ENCODE measurements around the gene MBNL2.
"Not testable (repeated sequence)": the region's sequence is repeated elsewhere in the genome, so short reads cannot be mapped to it uniquely, and the experiment has no call there.

The MBNL2 gene, protein sequence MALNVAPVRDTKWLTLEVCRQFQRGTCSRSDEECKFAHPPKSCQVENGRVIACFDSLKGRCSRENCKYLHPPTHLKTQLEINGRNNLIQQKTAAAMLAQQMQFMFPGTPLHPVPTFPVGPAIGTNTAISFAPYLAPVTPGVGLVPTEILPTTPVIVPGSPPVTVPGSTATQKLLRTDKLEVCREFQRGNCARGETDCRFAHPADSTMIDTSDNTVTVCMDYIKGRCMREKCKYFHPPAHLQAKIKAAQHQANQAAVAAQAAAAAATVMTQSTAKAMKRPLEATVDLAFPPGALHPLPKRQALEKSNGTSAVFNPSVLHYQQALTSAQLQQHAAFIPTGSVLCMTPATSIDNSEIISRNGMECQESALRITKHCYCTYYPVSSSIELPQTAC

DNA sequence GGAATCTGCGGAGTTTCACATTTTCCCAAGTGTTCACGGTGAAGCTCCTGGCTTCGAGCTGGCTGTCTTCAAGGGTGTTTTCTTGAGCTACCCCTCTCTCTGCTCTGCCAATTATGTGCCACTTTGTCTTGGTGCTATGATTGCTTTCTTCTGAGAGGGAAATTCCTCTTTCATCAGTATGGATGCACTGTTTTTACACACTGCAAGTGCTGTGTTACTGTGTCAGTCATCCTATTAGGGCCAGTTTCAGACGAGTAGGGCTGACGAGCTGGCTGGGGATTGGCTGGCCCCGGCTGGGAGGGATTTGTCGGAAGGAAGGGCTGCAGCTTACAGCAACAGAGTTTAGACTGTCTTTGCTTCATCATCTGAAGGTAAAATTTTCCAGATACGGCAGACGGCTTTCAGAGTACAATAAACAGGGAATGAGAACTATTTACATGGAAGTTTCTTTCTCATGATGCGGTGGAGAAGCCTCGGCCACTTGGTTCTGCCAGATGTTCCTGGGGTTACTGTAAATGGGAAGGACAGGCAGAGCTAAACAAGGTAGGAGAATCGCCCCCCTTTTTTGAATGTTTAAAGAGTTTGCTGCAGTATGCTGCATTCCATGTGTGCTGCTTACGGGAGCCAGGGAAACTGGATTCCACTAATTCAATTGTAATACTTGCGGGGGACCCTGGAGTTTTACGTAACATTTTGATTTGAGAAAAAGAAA, at the start of gene MBNL2:
TSS of gene MBNL2 (plus strand) at position 345 of the 712 bp plus-strand sequence. CDS start 53,903 bp downstream, outside the sequence.
- DNase-seq: peak; percentile 94

GRCh38 chr13:97174638-97175037, 47.5 kb upstream of the MBNL2 start:
- DNase-seq: no peak

DNA sequence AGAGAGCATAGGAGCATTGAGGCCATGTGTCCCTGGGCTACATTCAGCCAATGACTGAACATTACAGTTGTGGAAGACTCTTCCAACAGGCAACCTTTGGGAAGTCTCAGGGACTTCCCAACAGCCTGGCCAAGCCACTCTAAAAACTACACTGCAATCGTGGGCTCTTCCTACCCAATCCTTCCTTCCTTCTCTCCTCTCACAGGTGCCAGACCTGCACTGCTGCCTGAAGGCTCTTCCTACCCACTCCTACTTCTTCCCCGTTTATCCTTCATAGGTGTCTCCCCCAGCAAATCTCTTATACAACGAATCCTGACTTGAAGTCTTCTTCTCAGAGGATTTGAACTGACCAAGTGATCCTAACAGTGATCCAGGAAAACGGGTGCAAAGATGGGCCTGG, 47.1 kb upstream of the MBNL2 start:
- DNase-seq: no peak

DNA sequence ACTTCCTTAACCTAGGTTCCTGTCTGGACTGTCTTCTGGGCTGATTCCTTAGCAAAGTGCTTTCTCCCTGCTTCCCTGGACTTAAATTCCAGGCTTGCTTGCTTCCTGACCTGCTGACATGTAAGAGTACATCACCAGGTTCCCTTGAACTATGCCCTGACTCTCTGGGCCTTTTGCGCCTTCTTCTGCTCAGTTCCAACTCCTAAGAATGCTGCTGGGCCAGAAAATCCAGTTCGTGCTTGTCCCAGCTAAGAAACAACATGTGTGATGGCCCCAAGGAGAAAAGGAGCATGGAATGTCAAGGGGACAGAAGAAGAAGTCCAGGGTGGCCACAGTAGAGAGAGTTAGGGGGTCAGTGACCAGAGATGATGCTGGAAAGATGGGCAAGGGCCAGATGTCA, 42.6 kb upstream of the MBNL2 start:
- no peak for DNase-seq

GRCh38 chr13:97182111-97182890, 39.8 kb upstream of the MBNL2 start:
- DNase-seq: no peak

DNA sequence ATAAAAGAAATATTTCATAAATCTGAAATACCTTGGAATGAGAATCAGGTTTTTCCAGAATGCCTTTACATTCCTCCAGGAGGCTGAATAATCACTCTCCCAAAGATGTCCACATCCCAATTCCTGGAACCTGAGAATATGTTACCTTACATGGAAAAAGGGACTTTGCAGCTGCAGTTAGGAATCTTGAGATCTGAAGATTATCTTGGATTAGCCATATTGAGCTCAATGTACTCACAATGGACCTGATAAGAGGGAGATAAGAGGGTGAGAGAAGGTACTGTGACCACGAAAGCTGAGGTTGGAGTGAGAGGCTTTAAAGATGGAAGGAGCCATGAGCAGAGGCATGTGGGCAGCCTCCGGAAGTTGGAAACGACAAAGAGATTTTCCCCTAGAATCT, 36.8 kb upstream of the MBNL2 start:
- no peak for DNase-seq

GRCh38 chr13:97185751-97186150, 36.4 kb upstream of the MBNL2 start:
- DNase-seq: no peak

DNA sequence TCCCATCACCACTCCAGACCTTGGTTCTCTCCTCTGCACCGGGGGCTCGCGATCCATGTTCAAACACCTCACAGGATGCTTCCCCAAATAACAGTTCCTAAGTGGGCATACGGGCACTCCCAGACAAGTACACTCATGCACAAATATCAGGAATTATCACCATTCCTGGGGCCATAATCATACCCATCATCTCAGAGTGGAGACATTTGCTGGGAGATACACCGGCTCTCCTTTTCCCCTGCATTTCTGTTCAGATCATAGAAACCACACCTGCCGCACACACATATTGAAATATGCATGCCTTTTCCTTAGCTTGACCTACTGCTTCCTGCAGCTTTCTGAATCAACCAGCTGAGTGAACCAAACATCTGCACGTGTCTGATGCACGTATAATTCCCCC, 33.9 kb upstream of the MBNL2 start:
- DNase-seq: no peak

- DNase-seq: no peak
Measured at GRCh38 chr13:97189928-97190327, 32.2 kb upstream of the MBNL2 start.

DNA sequence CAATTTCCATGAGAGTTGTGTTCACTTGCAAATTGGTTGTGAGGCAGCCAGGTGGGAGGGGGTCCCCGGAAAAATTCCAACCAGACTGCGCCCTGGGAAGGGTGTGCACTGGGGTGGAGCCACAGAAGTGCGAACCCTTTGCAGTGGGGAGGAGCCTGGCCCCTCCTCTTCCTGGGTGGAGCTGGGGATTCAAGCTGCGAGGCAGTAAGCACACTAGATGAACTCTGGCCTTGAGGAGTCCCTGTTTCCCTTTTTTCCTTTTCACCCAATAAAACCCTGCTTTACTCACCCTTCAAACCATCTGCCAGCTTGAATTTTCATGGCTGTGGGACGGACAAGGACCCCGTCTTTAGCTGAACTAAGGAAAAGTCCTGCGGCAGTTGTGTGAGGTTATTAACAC, 31.0 kb upstream of the MBNL2 start:
- no peak for DNase-seq

DNA sequence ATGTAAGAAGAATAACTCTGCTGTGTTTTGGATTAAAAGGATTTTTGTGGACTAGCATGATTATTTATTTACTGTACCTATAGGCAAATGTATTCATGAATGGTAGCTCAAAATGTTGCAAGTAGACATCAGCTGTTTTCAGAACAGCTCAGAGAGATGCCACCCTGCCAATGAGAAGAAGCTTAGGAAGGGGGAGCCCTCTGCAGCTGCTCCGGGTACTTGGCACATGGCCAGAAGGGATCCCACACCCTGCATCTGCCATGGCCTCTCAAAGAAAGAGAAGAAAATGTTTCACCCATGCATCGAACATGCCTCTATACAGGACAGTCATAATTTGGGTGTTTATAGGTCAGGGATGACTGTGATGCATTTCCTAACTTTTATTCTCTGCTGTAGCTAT, 30.5 kb upstream of the MBNL2 start:
- no peak for DNase-seq

- no peak for DNase-seq
Measured at GRCh38 chr13:97192166-97192565, 30.0 kb upstream of the MBNL2 start.

- DNase-seq: no peak
Measured at GRCh38 chr13:97193577-97193976, 28.6 kb upstream of the MBNL2 start.

GRCh38 chr13:97194479-97194878, 27.7 kb upstream of the MBNL2 start:
- DNase-seq: peak; percentile 95

- DNase-seq: no peak
Measured at GRCh38 chr13:97196340-97196739, 25.8 kb upstream of the MBNL2 start.

DNA sequence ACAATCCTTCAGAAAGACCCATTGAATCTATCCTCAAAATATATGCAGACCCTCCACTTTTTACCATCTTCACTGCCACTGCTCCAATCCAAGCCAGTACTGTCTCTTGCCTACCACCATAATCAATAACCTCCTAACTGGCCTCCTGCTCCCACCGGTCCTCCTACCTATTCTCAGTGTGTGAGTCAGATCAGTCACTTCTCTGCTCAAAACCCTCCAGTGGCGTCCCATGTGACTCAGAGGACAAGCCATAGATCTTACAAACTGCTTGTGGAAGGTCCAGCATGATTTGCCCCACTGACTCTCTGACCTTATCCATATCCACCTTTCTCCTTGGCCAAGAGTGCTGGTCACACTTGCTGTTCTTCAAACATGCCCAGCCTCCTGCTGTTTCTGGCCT, 23.4 kb upstream of the MBNL2 start:
- no peak for DNase-seq

GRCh38 chr13:97199451-97199850, 22.7 kb upstream of the MBNL2 start:
- no peak for DNase-seq

DNA sequence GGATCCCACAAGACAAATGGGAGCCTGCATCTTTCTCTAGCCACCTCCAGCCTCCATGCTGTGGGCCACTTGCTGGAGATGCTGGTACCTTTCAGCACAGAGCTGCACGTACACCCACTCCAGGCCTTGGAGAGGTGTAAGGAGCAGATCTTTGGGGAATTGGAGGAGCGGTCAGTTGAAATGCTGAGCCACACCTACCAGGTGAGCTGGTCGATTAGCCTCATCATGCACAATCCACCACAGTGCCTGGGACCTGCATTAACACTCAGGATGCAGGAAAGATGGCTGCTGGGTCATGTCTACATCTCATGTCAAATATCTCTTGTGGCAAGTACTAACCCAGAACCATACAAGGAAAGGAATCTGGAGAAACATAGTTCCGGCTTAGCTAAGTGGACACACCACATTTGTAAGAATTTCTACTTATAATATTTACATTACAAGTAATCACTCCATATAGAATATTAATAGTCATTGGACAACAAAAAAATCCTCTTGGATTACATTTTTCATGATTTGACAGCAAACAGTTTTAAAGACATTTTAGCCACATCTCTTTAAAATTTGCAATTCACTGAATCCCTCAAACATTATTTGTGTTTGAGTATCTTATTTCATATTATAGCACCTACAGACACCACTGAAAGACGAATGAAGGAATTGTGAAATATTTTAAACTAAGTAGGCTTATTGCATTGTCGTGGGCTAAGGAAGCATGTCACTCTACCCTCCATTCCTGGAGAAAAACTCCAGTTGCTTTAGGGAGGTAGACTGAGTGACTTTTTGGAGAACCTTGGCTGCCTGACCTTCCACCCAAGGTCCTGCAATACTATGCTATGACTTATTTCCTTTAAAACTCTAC, 21.8 kb upstream of the MBNL2 start:
- DNase-seq: no peak

DNA sequence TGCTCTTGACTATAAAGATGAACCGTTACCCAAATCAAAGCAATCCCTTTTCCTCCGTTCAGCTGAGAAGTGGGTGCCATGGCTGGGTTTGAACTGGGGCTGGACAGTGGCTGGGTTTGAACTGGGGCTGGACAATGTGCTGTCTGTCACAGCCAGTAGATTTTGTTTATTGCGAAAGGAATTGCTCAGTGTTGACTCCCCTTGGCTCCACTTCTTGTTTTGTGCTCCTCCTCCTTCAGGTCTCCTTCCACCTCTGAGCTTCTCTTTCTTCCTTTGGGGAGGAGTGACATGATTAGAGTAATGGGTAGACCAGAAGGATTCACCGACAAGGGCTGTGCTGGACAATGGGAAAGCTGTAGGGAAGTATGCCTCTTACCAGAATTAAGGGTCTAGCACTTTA, 19.4 kb upstream of the MBNL2 start:
- DNase-seq: peak; percentile 43

DNA sequence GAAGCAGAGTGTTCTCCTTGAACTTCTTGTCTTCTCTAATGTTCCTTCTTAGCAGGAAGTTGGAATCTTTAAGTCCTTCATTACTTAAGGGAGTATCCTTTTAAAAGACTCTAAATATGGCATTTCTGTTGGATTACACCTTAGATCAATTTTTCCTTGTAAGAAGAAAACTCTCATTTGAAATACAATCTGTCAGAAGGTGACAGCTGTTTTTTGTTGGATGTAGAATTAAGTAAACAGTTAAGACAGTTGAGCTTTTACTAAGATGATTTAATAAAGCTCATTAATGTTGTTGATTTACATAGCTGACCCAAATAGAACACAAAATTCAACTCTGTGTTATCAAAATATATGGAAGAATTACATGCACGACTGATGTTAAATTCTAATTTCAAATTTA, 16.7 kb upstream of the MBNL2 start:
- DNase-seq: no peak

- DNase-seq: no peak
Measured at GRCh38 chr13:97205982-97206381, 16.2 kb upstream of the MBNL2 start.

- DNase-seq: not testable (repeated sequence)
Measured at GRCh38 chr13:97207252-97207651, 14.9 kb upstream of the MBNL2 start.

GRCh38 chr13:97211300-97211699, 10.8 kb upstream of the MBNL2 start:
- DNase-seq: no peak

Data from OCI-M1 (cell line).